ENCODE results near the gene SLC1A3.

The SLC1A3 gene

DNA sequence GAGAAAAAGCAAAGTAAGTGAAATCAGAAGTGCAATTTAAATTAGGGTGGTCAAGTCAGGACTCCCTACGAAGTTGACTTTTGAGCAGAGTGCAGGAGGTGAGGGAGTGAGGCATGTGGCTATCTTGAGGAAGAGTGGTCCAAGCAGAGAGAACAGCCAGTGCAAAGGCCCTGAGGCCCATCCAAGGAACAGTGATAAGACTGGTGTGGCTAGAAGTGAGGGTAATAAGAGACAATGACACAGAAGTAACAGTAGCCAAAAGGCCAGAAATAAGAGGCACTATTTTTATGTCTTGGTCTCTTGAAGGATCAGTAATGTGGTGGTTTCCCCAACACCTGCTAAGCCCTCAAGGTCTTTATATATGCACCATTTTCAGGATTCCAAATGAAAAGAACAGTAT is 120.4 kb downstream of the SLC1A3 start:
- Histone ChIP-seq H3K79me2 (ENCODE audit: insufficient read depth, low read depth) (no peaks in the 10 kb centered on the region), H3K4me1 (ENCODE audit: low read depth, poor library complexity, severe bottlenecking) (peaks cover 46% of the 10 kb centered on the region), H3K9ac (no peak overlapping the region), H3K27me3 (ENCODE audit: insufficient read depth, low read depth) (no peaks in the 10 kb centered on the region), H2AFZ (ENCODE audit: low read depth) (no peak overlapping the region), H3K36me3 (ENCODE audit: insufficient read depth) (no peaks in the 10 kb centered on the region), H3K4me2 (no peak overlapping the region), H4K20me1 (ENCODE audit: insufficient read depth) (no peaks in the 10 kb centered on the region), H3K27ac (no peak overlapping the region), H3K4me3 (IDR thresholded peaks at IDR 0.05; ENCODE audit: insufficient read depth, low read depth, low read length) (no peak overlapping the region)
- TF ChIP-seq, protein P1, sequence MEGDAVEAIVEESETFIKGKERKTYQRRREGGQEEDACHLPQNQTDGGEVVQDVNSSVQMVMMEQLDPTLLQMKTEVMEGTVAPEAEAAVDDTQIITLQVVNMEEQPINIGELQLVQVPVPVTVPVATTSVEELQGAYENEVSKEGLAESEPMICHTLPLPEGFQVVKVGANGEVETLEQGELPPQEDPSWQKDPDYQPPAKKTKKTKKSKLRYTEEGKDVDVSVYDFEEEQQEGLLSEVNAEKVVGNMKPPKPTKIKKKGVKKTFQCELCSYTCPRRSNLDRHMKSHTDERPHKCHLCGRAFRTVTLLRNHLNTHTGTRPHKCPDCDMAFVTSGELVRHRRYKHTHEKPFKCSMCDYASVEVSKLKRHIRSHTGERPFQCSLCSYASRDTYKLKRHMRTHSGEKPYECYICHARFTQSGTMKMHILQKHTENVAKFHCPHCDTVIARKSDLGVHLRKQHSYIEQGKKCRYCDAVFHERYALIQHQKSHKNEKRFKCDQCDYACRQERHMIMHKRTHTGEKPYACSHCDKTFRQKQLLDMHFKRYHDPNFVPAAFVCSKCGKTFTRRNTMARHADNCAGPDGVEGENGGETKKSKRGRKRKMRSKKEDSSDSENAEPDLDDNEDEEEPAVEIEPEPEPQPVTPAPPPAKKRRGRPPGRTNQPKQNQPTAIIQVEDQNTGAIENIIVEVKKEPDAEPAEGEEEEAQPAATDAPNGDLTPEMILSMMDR (conservative IDR thresholded peaks at IDR 0.05; ENCODE audit: low read depth, low read length) = no peak

DNA sequence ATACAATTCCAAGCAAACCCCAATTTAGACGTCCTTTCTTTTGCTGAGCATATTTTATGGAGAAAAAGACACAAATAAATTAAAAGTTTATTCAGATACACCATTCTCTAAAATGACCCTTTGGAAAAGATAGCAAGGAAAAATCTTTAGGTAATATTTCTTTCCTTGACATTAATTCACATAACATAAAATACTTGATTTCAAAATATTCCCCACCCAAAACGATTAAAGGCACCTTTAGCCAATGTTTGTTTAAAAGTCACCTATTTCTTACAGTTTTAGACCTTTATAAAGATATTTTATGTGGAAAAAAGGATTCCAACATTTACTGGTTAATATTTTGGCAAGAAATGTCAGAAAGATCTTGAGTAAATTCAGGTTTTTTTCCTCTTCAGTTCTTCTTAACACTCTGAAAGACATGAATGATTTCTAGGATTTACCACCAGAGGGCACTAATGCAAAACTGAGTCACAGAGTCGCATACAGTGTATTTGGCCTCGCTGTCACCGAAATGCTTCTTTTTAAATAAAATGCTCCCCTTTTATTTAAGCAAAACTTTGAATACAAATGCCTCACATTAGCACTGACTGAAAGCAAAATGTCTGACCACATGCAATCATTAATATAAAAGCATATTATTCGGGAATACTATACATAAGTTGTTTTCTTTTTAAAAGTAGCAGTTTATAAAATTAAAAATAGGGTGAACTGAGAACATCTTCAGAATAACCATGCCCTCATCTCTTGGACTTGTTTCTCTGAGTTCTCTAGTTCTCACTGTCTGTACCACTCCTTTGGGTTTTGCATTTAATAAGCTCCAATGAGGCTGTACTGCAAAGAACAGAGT is 122.5 kb downstream of the SLC1A3 start:
- no peak overlapping the region for H3K27ac ChIP-seq
- no peaks in the 10 kb centered on the region for H3K27me3 ChIP-seq (ENCODE audit: insufficient read depth, low read depth)
- no peaks in the 10 kb centered on the region for H3K79me2 ChIP-seq (ENCODE audit: insufficient read depth, low read depth)
- TF ChIP-seq, protein P1 (conservative IDR thresholded peaks at IDR 0.05; ENCODE audit: low read depth, low read length) = peak; percentile 67; the same call in 1 of the 2 replicates
- no peaks in the 10 kb centered on the region for H4K20me1 ChIP-seq (ENCODE audit: insufficient read depth)
- peak overlapping the region; percentile 24 for H3K4me2 ChIP-seq
- H3K4me3 ChIP-seq (IDR thresholded peaks at IDR 0.05; ENCODE audit: insufficient read depth, low read depth, low read length) = no peak overlapping the region
- no peaks in the 10 kb centered on the region for H3K36me3 ChIP-seq (ENCODE audit: insufficient read depth)
- H3K4me1 ChIP-seq (ENCODE audit: low read depth, poor library complexity, severe bottlenecking) = peaks cover 24% of the 10 kb centered on the region
- no peak overlapping the region for H3K9ac ChIP-seq
- H2AFZ ChIP-seq (ENCODE audit: low read depth) = peak overlapping the region; percentile 35; the same call in 1 of the 2 replicates

DNA sequence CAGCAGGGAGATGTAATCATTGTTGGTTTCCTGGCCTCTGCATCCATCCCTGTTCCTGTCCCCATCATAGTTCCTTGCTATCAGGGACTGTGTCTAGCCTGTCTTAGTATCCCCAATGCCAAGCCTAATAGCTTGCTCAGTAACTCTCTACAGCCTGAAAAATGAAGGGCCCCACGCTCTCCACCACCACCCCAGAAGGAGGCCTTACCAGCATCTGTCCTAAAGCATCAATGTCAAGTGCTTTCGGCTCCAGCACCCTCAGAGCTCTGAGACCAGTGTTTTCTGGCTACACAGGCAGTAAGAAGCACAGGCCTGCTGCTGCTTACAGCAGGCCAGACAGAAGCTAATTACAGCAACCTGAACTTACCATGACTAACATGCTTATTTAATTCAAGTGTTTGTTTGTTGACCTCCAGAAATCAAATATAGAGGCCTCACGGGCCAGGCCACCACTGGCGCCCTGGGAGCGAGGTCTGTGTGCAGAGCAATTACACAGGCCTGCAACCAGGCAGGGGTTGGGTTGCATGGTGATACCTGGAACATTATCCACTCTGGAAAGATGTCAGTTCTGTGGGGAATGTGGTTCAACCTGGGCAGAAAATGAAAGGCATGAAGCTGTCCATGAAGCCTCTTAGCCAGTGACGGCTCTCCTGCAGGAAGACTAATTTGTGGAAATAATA is 124.3 kb downstream of the SLC1A3 start:
- Histone ChIP-seq H3K27ac (no peak overlapping the region), H3K4me1 (ENCODE audit: low read depth, poor library complexity, severe bottlenecking) (peaks cover 9% of the 10 kb centered on the region), H3K4me3 (IDR thresholded peaks at IDR 0.05; ENCODE audit: insufficient read depth, low read depth, low read length) (no peak overlapping the region), H2AFZ (ENCODE audit: low read depth) (no peak overlapping the region), H3K27me3 (ENCODE audit: insufficient read depth, low read depth) (no peaks in the 10 kb centered on the region), H3K4me2 (no peak overlapping the region), H4K20me1 (ENCODE audit: insufficient read depth) (no peaks in the 10 kb centered on the region), H3K9ac (no peak overlapping the region), H3K36me3 (ENCODE audit: insufficient read depth) (no peaks in the 10 kb centered on the region), H3K79me2 (ENCODE audit: insufficient read depth, low read depth) (no peaks in the 10 kb centered on the region)
- TF ChIP-seq, protein P1 (conservative IDR thresholded peaks at IDR 0.05; ENCODE audit: low read depth, low read length) = no peak

DNA sequence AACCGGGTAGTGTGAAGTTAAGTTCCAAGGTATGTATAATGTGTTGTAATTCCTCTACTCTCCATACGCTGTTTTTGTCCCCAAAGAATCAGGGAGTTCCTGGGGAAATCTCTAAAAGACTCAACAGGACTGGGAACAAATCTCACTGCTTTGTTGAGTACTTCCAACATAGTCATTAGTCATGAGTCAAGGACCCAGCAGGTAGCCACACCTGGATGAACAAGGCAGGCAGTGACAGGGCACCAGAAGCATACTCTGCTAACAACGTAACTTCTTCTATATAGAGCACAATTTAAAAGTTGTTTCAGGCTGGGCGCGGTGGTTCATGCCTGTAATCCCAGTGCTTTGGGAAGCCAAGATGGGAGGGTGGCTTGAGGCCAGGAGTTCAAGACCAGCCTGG is 126.8 kb downstream of the SLC1A3 start:
- H3K79me2 ChIP-seq (ENCODE audit: insufficient read depth, low read depth) = no peaks in the 10 kb centered on the region

More for the DNA sequence above, 126.8 kb downstream of the SLC1A3 start:
- no peak overlapping the region for H3K4me3 ChIP-seq (IDR thresholded peaks at IDR 0.05; ENCODE audit: insufficient read depth, low read depth, low read length)
- H3K27me3 ChIP-seq (ENCODE audit: insufficient read depth, low read depth) = no peaks in the 10 kb centered on the region
- no peak overlapping the region for H3K4me2 ChIP-seq
- TF ChIP-seq, protein P1 (conservative IDR thresholded peaks at IDR 0.05; ENCODE audit: low read depth, low read length) = no peak
- H3K9ac ChIP-seq = no peak overlapping the region
- H4K20me1 ChIP-seq (ENCODE audit: insufficient read depth) = no peaks in the 10 kb centered on the region
- H3K27ac ChIP-seq = no peak overlapping the region
- H3K4me1 ChIP-seq (ENCODE audit: low read depth, poor library complexity, severe bottlenecking) = peaks cover 9% of the 10 kb centered on the region
- H3K36me3 ChIP-seq (ENCODE audit: insufficient read depth) = no peaks in the 10 kb centered on the region
- no peak overlapping the region for H2AFZ ChIP-seq (ENCODE audit: low read depth)
